ENCODE results near the gene PLEKHA6. TPM values are rescaled to one million over a fixed set of nuclear protein-coding genes. Genes with fewer than 3 reads are reported as not detected.

Gene PLEKHA6
- total RNA-seq, 1 experiment from 2014 or later: not detected

DNA sequence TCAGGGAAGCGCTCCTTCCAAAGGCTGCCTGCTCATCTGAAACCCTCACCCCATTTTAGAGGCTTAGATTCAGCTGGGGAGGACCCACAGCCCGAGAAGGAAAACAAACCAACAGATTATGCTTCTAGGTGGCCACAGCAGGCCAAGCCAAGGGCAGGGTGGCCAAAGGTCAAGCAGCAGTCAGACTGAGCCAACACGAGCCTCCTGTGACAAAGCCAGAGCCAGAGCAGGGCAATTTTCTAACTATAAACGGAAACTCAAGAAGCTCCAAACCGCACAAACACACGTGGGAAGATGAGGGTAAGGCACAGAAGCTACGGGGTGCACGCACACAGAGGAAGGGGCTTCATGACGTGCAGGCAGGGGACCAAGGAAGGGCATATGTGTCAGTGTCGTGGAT is 64.1 kb downstream of the PLEKHA6 start:
- in situ Hi-C loops (cut with HindIII; ENCODE audit: low sequenced_read_pairs): no loop called here
- DNase-seq (ENCODE audit: low spot score): no peak

DNA sequence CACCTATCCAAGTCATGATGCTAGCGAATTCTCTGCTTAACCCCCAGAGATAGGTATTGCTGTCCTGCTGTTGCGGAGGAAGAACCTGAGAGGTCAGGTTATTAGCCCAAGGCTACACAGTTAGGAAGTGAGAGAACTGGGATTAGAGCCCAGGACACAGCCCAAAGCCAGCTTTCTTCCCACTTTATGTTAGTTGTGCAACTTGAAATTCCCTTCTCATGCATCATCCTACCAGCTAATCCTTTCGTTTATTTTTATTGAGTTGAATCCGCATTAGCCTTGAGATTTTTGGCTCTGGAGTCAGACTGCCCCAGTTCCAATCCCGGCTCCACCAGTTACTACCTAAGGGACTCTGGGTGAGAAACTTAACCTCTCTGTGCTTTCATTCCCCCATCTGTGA is 65.4 kb downstream of the PLEKHA6 start:
- no peak for DNase-seq (ENCODE audit: low spot score)
- in situ Hi-C loops (cut with HindIII; ENCODE audit: low sequenced_read_pairs): no loop called here

DNA sequence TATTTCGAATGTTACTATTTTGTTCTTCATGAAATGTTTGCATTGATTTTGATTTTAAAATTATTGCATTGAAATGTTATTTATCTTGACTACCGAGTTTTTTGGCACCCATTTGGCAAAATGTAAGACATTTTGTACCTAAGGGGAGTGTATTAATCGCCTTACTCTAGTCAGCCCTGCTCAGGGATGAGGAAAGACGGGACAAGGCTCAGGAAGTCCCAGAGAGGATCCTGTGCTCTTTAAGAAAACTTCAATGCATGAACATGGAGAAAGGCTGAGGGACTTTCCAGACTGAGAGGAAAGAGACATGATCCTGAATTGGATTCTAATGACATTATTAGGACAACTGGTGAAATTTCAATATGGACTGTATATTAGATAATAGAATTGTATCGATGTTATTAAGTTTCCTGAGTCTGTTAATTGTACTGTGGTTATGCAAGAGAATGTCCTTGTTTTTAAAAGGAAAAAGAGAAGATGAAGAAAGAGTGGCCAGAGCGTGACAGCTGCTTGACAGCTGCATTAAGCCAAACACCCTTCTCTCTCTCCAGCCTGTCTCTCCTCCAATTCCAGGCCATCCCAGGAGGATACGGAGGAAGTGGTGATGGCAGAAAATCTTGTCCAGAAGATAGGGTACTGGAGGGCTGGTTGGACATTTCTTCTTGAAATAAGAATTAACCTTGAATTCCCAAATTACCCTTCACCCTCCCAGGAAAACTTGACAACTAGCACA is 66.0 kb downstream of the PLEKHA6 start:
- DNase-seq (ENCODE audit: low spot score): no peak
- in situ Hi-C loops (cut with HindIII; ENCODE audit: low sequenced_read_pairs): no loop called here

- in situ Hi-C loops (cut with HindIII; ENCODE audit: low sequenced_read_pairs): no loop called here
- DNase-seq (ENCODE audit: low spot score): no peak
These were observed 67.0 kb downstream of the PLEKHA6 start for GRCh38 chr1:204292740-204293139.

DNA sequence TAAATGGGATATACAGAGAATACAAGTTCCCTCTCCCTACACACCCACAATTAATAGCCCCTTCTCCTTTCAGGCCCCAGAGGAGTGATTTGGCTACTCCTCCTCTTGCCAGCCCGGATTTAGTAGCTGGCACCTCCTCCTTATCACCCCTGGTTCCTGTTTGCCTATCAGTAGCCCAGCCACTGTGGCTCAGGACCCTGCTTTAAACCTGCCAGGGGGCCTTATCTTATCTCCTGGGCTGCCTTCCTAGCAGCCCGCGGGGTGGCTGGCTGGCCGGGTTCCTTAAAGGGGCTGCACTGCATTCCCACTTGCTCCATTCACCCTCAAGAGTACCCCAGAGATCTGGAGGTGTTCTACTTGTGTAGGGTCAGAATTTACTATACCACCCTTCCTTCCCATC is 70.4 kb downstream of the PLEKHA6 start:
- in situ Hi-C loops (cut with HindIII; ENCODE audit: low sequenced_read_pairs): no loop called here
- DNase-seq (ENCODE audit: low spot score): no peak

DNA sequence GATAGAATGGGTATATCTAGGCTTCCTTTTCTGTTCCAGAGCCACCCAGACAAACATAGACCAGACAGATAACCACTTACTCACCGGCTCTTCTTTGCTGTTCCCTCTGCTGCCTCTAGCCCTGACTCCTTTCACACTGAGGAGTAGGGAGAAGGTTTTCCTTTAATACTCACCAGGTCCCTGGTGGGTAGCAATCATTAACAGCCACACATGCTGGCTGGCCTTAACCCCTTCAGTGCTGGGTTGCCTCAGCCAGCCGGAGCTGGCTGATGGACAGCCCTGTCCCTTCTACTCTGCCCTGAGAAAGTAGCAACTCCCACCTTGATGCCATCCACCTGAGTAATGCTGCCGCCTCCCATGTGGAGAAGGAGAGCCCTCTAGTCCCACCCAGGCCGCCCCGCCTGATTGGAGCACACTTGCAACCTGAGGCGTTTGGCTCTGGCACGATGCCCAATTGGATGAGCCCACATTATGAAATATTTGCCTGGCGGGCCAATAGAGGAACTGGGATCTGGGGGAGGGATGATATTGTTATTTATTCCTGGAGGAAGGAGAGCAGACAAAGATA is 71.6 kb downstream of the PLEKHA6 start:
- DNase-seq (ENCODE audit: low spot score): no peak
- in situ Hi-C loops (cut with HindIII; ENCODE audit: low sequenced_read_pairs): no loop called here

DNA sequence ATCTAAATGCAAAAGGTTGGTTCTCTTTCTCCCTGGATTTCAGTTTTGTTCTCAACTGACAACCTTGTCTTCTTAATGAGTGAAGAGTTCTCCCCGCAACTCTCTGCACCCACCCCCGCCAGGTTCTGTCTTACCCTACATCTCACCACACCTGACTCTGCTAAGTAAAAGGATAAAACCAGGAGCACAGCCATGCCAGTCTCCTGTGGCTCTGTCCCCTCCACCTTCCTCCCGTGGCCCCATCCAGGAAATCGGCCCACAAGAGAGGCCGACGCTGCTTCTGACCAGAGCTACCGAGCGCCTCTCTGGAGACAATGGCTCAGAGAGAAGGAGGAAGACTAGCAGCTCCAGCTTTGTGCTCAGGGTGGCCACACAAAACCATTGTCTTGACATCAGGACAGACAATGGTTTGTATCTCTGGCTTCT is 72.2 kb downstream of the PLEKHA6 start:
- DNase-seq (ENCODE audit: low spot score): no peak
- in situ Hi-C loops (cut with HindIII; ENCODE audit: low sequenced_read_pairs): no loop called here

DNA sequence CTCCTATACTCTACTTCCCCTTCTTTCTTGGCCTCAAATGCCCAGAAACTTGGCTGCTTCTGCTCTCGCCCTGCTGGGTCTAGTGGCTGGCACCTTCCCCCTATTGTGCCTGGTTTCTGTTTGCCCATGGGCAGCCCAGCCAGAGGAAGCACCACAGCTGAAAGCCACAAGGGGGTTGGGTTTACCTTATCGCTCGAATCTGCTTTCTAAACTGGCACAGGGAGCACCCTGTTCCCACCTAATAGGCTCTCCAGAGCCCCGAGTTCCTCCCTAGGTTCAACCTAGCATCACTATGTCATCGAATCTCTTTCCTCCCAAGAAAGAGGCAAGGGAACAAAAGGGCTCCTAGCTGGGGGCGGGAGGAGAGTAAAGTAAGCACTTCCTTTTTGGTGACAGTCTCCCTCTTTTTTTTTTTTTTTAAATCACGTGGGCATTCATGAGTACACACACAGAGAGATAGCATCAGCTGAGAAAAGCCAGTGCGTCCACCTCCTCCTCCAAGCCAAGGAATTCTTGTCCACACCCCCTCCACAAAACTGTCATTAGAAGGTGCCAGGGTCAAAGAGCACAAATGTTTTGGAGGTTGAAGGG is 72.8 kb downstream of the PLEKHA6 start:
- in situ Hi-C loops (cut with HindIII; ENCODE audit: low sequenced_read_pairs): no loop called here
- peak; percentile 42 for DNase-seq (ENCODE audit: low spot score)

GRCh38 chr1:204286315-204286714 is 73.4 kb downstream of the PLEKHA6 start:
- no peak for DNase-seq (ENCODE audit: low spot score)
- in situ Hi-C loops (cut with HindIII; ENCODE audit: low sequenced_read_pairs): no loop called here

GRCh38 chr1:204285436-204286305 is 74.1 kb downstream of the PLEKHA6 start:
- in situ Hi-C loops (cut with HindIII; ENCODE audit: low sequenced_read_pairs): no loop called here
- DNase-seq (ENCODE audit: low spot score): no peak

GRCh38 chr1:204284929-204285328 is 74.8 kb downstream of the PLEKHA6 start:
- in situ Hi-C loops (cut with HindIII; ENCODE audit: low sequenced_read_pairs): no loop called here
- DNase-seq (ENCODE audit: low spot score): no peak

DNA sequence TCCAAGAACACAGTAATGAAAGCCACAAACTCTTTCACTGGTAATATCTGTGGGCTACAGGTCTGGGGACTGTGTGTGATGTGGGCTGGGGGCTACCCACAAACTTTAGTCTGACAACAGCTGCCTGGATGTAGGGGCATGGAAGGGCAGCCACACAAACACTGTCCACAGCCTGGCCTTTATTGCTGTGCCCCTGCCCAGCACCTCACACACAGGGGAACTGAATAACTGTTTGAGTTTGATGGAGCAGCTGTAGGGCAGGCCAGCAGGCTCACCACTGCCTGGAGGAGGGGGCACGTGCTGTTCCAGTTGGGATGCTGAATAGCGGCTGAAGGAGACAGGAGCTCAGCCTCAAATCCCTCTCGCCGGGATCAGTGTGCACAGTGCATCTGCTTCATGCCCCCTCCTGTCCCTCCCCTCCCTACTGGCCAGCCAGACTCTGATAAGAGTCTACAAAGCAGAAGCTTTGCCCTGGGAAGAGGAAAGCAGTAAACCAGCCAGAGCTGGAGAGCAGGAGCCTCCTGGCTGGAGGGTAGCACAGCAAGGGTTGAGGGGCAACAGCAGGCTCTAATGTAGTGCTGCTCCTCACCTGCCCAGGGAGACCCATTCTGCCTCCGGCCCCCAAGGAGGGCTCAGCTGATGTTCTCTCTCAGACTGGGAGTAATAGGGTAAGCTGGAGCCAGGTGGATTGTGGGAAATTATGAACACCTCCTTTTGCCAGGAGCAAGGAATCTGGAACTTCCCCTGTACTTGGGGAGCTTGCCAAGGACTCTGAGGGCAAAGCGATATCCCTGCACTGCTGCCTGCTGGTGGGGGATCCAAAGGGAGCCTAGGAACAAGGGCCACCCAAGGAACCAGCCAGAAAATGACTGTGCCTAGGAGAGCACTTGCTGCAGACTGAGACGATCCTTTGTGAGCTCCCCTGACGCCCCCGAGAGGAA is 75.7 kb downstream of the PLEKHA6 start:
- in situ Hi-C loops (cut with HindIII; ENCODE audit: low sequenced_read_pairs): no loop called here
- peak; percentile 41 for DNase-seq (ENCODE audit: low spot score)

DNA sequence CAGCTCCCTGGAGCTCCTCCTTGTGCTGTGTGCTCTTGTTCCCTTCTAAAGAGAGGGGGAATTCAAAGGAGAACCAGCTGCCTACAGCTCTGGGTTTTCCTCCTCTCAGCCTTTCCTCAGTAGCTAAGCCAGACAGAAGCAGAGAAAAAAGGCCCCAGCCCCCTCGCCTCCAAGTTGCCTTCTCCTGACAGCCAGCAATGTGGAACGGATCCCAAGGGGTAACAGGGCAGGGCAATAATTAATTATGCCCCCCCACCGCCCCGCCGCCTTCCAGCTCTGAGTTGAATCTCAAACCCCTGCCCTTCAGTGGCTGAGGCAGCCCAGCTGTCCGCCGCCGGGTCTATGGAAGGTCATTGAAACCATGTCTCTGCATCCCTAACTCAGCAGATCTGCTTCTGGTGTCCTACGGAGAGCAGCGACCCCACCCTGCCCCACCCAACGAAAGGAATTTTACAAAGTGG is 76.9 kb downstream of the PLEKHA6 start:
- in situ Hi-C loops (cut with HindIII; ENCODE audit: low sequenced_read_pairs): no loop called here
- DNase-seq (ENCODE audit: low spot score): peak; percentile 28

GRCh38 chr1:204280099-204280961 is 79.4 kb downstream of the PLEKHA6 start:
- in situ Hi-C loops (cut with HindIII; ENCODE audit: low sequenced_read_pairs): no loop called here
- no peak for DNase-seq (ENCODE audit: low spot score)

DNA sequence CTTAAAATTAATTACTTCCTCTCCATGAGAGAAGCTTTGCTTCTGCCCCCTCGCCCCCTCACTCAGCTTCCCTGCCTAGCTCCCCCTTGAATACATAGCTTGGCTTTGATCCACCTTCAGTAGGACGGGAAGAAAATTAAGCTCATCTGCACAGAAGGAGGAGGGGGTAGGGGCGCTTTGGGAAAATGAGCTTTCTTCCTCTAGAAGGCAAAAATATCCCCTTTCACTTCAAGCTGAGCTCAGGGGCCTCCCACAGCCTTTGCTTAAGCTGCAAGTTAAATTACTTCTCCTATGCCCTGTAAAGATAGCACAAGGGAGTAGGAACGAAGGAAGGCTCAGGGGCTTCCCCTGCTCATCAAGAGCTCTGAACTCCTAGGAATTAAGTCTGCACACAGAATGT is 80.8 kb downstream of the PLEKHA6 start:
- DNase-seq (ENCODE audit: low spot score): no peak
- in situ Hi-C loops (cut with HindIII; ENCODE audit: low sequenced_read_pairs): no loop called here

- no peak for DNase-seq (ENCODE audit: low spot score)
- in situ Hi-C loops (cut with HindIII; ENCODE audit: low sequenced_read_pairs): no loop called here
These were observed 81.5 kb downstream of the PLEKHA6 start for GRCh38 chr1:204278251-204278650.

- DNase-seq (ENCODE audit: low spot score): peak; percentile 46
- in situ Hi-C loops (cut with HindIII; ENCODE audit: low sequenced_read_pairs): no loop called here
These were observed 82.0 kb downstream of the PLEKHA6 start for GRCh38 chr1:204277563-204278219.
